Mammary epithelial cell (primary cell): ENCODE results near the gene EP400.

Experiments used
- CTCF ChIP-seq, 2 donors: IDR thresholded peaks in 1 of 2; conservative IDR thresholded peaks in 1 of 2; 2 replicates each; pipeline ENCODE4 v1.5.1; 2011 to 2012; ENCODE audit warnings: inconsistent platforms in 2 of 2, low read length in 2 of 2, mild to moderate bottlenecking in 2 of 2, control low read depth in 1 of 2, low read depth in 1 of 2; ENCODE audit not compliant: insufficient read depth in 1 of 2; ENCODE audit errors: extremely low read depth in 1 of 2
- EZH2 ChIP-seq: IDR thresholded peaks from 2 replicates; pipeline ENCODE4 v1.6.1; 2012; ENCODE audit warnings: low read length, inconsistent platforms, borderline replicate concordance

- TF ChIP-seq CTCF (conservative IDR thresholded peaks at IDR 0.05 in 1 of 2, IDR thresholded peaks at IDR 0.05 in 1 of 2; ENCODE audit: extremely low read depth in 1 of 2, insufficient read depth in 1 of 2, low read depth in 1 of 2, low read length in 2 of 2) (no peak), EZH2 (no peak)
Observed at GRCh38 chr12:131933387-131933786, 16.4 kb upstream of the EP400 start.
